ENCODE measurements around the gene KCNMA1.

KCNMA1 gene

DNA sequence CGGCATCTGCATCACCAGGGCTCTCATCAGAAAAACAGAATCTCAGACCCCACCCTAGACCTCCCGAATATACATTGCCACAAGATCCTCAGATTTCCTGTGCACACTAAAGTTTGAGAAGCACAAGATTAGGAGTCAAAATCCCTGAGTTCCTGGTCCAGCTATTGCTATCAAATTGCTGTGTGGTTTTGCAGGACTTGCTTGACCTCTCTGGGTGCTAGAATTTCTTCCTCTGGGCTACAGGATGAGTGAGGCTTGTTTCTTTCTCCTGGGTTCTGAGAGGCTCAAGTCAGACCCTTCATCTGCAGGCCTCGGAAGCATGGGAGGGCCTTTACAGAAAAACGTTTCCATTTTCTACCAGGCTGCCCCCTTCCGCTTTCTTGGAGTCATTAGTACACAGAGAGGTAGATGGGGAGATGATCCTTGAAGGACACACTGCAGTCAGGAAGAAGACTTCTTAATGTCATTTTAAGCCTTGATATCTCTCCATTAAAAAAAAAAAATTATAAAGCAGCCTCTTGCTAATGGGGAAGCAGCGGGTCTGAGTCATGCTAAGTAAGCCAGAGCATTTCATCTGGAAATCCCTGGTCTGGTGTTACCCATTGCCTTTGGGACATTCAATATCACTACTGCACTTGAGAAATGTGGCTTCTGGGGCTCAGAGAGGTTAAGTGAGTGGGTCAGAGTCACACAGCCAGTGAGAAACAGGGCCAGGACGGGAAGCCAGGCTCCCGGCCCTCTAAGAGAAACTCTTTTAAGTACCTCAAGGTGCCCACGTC lies 173.5 kb downstream of the KCNMA1 start:
- no peak overlapping the region for H3K27ac Mint-ChIP-seq
- no peaks in the 10 kb centered on the region for H3K9me3 Mint-ChIP-seq
- no peaks in the 10 kb centered on the region for H3K36me3 Mint-ChIP-seq
- H3K27me3 Mint-ChIP-seq, result peaks cover 9% of the 10 kb centered on the region
- H3K4me1 Mint-ChIP-seq, result no peaks in the 10 kb centered on the region
- no peak for ATAC-seq
- H3K4me3 Mint-ChIP-seq, result no peak overlapping the region

DNA sequence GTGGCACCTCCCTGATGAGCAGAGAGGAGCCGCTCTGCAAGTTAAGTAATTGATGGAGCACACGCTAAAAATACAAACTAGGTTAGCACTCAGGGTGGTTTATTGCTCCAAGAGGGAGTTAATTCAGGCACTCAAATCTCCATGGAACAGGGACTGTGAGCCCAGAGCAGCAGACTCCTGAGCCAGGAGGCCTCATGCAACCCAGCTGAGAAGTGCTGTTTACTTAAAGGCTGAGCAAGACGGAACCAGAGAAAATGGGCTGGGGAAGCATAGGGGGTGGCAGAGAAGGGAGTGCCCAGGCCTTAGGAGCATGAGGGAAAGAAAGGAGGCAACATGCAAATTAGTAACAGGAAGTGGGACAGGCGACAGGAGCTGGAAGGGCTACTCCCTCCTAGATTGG lies 174.1 kb downstream of the KCNMA1 start:
- no peaks in the 10 kb centered on the region for H3K36me3 Mint-ChIP-seq
- H3K27ac Mint-ChIP-seq, result no peak overlapping the region
- ATAC-seq, result no peak
- no peaks in the 10 kb centered on the region for H3K4me1 Mint-ChIP-seq
- H3K27me3 Mint-ChIP-seq, result peaks cover 9% of the 10 kb centered on the region
- H3K4me3 Mint-ChIP-seq, result no peak overlapping the region
- H3K9me3 Mint-ChIP-seq, result no peaks in the 10 kb centered on the region

DNA sequence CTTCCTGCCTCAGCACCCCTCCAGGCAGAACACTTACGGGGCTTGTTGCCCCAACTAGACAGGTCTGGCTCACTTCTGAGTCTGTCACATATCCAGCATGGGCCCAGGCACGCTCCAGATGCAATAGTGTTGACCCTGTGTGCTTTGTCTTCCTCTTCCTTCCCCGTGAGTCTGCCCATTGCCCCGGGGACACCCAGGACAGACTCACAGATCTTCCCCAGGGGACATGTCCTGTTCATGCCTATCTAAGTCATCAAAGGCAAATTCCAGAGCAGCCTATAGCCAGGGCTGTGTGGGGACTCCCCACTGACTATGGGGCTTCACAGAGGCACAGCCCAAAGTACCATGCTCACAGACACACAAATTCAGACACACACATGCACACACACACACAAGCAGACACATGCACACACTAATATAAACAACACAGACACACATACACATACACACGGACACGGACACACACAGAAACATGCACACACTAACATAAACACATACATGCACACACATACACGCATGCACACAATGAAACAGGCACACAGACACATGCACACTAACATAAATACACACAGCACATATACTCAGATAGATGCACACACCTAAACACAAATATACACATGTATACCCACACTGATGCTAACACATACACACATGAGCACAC lies 175.8 kb downstream of the KCNMA1 start:
- ATAC-seq, result no peak
- Mint-ChIP-seq H3K9me3 (no peaks in the 10 kb centered on the region), H3K4me1 (no peaks in the 10 kb centered on the region), H3K27ac (no peak overlapping the region), H3K4me3 (no peak overlapping the region), H3K36me3 (no peaks in the 10 kb centered on the region), H3K27me3 (peaks cover 9% of the 10 kb centered on the region)

DNA sequence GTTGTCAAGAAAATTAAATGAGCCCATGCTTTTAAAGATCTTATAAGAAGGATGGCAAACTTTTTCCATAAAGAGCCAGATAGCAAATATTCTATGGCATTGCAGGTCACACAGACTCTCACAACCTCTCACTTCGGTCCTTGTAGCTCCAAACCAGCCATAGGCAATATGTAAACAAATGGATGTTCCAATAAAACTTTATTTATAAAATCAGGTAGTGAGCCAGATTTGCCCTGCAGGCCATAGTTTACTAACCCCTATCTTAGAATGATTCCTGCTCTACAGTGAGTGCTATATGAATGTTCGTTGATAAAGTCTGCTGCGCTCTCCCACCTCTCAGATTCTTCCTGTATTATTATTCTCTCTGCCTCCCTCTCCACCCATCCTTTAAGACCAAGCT lies 177.7 kb downstream of the KCNMA1 start:
- H3K27ac Mint-ChIP-seq, result no peak overlapping the region
- H3K4me3 Mint-ChIP-seq, result no peak overlapping the region
- peaks cover 9% of the 10 kb centered on the region for H3K27me3 Mint-ChIP-seq
- no peak for ATAC-seq
- no peaks in the 10 kb centered on the region for H3K4me1 Mint-ChIP-seq
- H3K36me3 Mint-ChIP-seq, result no peaks in the 10 kb centered on the region
- no peaks in the 10 kb centered on the region for H3K9me3 Mint-ChIP-seq

DNA sequence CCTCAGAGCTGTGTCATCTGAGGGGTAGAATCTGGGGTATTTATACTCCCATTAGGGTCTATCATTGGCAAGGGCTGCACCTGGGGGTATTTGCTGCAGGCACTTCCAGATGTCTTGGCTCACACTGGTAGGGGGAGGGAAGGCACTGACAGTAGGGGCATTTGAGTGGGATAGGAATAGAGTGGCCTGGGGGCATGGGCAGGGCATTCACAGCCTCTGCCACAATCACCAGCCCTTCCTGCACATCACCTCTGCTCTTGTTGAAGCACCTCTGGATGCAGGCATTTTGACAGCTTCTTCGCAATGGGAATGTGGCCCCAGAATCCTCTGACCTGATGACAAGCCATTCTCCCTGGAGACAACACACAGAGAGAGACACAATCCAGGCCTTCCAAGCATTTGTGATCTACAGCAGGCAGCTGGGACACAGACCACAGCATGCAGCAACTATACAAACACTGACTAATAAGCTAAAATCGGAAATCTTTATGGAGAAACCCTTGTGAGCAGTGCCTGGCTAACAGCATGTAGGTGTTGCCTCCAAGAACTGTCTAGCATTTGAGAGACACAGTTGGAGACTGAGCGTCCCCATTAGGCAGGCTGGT lies 178.5 kb downstream of the KCNMA1 start:
- no peaks in the 10 kb centered on the region for H3K9me3 Mint-ChIP-seq
- H3K4me3 Mint-ChIP-seq, result no peak overlapping the region
- no peak for ATAC-seq
- no peaks in the 10 kb centered on the region for H3K4me1 Mint-ChIP-seq
- no peak overlapping the region for H3K27ac Mint-ChIP-seq
- H3K36me3 Mint-ChIP-seq, result no peaks in the 10 kb centered on the region
- H3K27me3 Mint-ChIP-seq, result peaks cover 9% of the 10 kb centered on the region

DNA sequence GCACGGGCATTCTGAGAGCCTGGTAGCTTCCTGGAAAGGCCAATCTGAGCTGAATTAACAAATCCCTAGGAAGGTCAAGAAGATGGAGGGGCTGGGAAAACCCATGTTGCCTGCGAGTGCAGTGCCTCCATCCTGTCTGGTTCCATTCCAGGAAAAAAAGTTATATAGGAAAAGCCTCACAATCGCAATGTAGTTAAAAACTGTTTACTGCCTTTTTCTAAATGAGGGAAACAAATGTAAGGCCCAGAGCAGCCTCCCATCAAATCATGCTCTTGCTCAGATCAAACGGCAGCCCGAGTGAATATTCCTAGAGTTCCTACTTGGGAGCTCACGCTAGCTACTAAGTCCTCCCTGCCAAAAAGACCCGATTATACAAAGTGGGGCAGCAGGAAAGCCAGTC lies 179.9 kb downstream of the KCNMA1 start:
- no peaks in the 10 kb centered on the region for H3K9me3 Mint-ChIP-seq
- H3K4me1 Mint-ChIP-seq, result no peaks in the 10 kb centered on the region
- no peak overlapping the region for H3K27ac Mint-ChIP-seq
- no peak for ATAC-seq
- H3K27me3 Mint-ChIP-seq, result peaks cover 9% of the 10 kb centered on the region
- H3K36me3 Mint-ChIP-seq, result no peaks in the 10 kb centered on the region
- H3K4me3 Mint-ChIP-seq, result no peak overlapping the region

DNA sequence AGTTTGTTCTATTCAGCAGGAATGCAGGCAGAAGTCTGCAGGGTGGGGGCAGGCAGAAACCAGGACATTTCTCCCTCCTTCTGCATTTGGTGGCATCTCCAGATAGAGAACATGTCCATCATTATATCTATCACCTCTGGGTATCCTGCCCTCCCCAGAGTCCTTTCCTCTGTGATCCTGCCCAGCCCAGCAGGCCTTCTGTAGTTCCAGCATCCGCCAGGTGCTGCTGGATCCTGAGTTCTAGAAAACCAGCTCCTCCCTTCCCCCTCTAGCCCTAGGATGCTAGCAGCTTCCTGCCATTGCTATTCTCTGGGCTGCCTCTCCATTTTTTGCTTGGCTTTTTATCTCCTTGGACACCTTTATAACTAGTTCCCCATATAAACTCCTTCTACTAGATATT lies 180.3 kb downstream of the KCNMA1 start:
- no peak overlapping the region for H3K27ac Mint-ChIP-seq
- peaks cover 9% of the 10 kb centered on the region for H3K27me3 Mint-ChIP-seq
- H3K4me1 Mint-ChIP-seq, result no peaks in the 10 kb centered on the region
- no peak for ATAC-seq
- H3K4me3 Mint-ChIP-seq, result no peak overlapping the region
- H3K9me3 Mint-ChIP-seq, result no peaks in the 10 kb centered on the region
- H3K36me3 Mint-ChIP-seq, result no peaks in the 10 kb centered on the region

DNA sequence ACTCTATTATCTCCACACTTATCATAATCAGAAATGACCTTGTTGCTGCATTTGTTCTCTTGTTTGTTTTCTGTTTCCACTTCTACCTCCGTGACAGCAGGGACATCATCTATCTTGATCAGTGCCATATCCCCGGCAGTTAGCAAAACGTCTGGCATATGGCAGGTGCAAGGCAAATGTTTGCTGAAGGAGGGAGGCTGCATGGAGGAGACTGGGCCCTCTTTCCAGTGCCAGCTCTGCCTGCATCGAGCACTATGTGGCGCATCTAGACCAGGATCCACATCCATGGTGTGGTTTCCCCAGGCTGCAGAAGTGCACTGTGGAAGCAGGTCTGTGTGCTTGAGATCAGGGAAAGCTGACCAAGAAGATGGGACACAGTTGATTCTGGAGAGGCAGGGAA lies 181.2 kb downstream of the KCNMA1 start:
- no peak for ATAC-seq
- H3K27ac Mint-ChIP-seq, result no peak overlapping the region
- peaks cover 9% of the 10 kb centered on the region for H3K27me3 Mint-ChIP-seq
- H3K4me3 Mint-ChIP-seq, result no peak overlapping the region
- no peaks in the 10 kb centered on the region for H3K36me3 Mint-ChIP-seq
- no peaks in the 10 kb centered on the region for H3K4me1 Mint-ChIP-seq
- no peaks in the 10 kb centered on the region for H3K9me3 Mint-ChIP-seq

DNA sequence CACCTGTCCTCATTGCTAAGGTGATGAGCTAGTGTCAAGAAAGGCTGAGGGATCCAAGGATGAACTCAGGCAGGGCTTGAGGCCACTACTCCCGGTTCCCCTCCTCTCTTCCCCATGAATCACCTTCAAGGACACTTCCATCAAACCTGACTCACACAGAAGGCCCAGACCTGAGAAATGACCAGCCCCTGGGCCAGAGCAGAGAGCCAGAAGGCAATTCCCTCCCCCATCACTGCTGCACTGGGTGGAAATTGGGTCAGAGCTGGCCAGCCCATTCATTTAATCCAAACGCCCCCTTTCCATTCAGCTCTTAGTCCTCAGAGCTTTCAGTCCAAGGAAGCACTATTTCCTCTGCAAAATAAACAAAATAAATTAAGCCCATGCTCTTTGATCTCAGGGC lies 182.0 kb downstream of the KCNMA1 start:
- no peak for ATAC-seq
- H3K27ac Mint-ChIP-seq, result no peak overlapping the region

DNA sequence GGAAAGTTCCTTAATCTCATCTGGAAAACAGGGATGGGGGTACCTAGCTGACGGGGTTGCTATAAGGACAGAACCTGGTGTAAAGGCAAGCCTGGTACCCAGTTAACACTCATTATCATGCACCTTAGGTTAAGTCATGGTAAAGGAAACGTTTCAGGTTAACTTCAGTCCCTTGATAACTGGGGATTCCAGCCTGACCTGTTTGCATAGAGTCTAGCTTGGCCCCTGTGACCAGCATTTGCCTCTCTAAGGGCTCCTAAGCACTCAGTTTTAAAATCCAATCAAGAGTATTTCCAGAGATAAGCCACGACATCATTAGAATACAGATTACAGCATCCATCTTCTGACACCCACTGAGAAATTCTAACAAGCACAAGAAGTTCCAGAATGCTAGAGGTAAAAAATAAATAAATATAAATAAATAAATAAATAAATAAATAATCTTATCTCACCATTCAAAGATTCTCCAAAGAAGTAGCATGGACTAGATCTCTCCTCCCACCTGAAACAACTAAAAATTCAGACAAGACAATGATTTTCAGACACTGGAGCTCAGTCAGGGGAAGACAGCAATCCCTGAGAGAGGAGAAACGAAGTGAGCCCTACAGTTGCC lies 184.6 kb downstream of the KCNMA1 start:
- ATAC-seq, result no peak
- Mint-ChIP-seq H3K4me1 (no peaks in the 10 kb centered on the region), H3K9me3 (no peaks in the 10 kb centered on the region)

More for the DNA sequence above, 182.0 kb downstream of the KCNMA1 start:
- Mint-ChIP-seq H3K4me3 (no peak overlapping the region), H3K9me3 (no peaks in the 10 kb centered on the region), H3K4me1 (no peaks in the 10 kb centered on the region), H3K36me3 (no peaks in the 10 kb centered on the region), H3K27me3 (peaks cover 9% of the 10 kb centered on the region)

DNA sequence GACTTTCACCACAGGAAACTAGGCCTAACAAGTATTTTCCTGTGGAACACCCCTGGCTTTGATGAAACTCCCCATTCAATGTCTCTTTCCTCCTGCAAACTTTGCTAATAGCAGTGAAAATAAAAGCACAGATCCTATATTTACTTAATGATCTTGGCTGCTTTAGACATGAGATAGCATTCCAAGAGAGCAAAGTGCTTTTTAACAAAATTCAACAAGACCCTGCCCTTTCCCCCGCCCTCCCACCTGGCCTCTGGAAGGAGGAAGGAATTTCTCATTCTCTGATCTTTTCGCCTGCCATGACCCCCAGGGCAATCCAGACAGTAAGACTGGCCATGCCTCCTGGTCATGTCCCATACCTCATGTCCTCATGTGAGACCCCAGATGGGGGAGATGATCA lies 185.7 kb downstream of the KCNMA1 start:
- Mint-ChIP-seq H3K27me3 (no peaks in the 10 kb centered on the region), H3K36me3 (no peaks in the 10 kb centered on the region), H3K27ac (no peak overlapping the region), H3K4me1 (no peaks in the 10 kb centered on the region), H3K9me3 (no peaks in the 10 kb centered on the region), H3K4me3 (no peak overlapping the region)
- ATAC-seq, result no peak

More for the DNA sequence above, 184.6 kb downstream of the KCNMA1 start:
- H3K4me3 Mint-ChIP-seq, result no peak overlapping the region
- no peaks in the 10 kb centered on the region for H3K36me3 Mint-ChIP-seq
- H3K27me3 Mint-ChIP-seq, result no peaks in the 10 kb centered on the region
- H3K27ac Mint-ChIP-seq, result no peak overlapping the region

DNA sequence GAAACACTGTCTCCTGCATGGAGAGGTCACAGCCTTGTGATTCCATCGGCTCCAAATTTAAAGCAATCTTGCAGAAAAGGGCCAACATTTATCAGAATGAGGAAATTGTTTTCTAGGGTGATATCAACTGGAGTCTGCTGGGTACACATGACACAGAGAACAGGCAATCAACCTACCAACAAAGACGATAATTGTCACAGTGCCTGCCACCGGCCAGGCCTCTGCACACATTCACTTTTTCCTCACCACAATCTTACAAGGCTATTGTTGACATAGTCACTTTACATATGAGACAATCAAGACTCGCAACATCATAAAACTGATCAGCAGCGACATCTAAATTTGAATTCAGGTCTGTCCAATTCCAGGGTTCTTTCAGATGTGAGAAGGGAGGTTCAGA lies 189.4 kb downstream of the KCNMA1 start:
- Mint-ChIP-seq H3K4me3 (no peak overlapping the region), H3K27me3 (no peaks in the 10 kb centered on the region), H3K27ac (no peak overlapping the region), H3K36me3 (no peaks in the 10 kb centered on the region), H3K9me3 (no peaks in the 10 kb centered on the region), H3K4me1 (no peaks in the 10 kb centered on the region)
- ATAC-seq, result no peak

DNA sequence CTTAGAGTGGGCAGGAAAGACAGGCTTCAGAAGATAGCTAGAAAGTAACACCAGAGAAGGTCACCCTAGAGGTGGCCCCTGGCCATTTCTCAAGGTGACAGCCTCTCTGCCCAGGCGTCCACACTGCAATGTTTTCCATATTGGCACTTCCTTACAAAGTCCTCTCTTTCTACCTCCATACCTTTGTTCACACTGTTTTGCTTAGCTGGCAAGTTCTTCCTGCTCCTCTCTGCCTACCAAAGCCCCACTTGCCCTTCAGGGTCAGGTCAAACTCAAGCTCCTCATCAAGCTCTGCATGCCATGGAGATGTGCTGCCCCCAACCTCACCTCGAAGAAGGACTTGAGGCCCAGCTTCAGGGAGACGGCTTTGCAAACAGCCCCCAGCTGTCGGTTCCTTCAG lies 190.9 kb downstream of the KCNMA1 start:
- H3K9me3 Mint-ChIP-seq, result no peaks in the 10 kb centered on the region
- ATAC-seq, result no peak
- no peak overlapping the region for H3K4me3 Mint-ChIP-seq
- H3K27ac Mint-ChIP-seq, result no peak overlapping the region
- H3K4me1 Mint-ChIP-seq, result no peaks in the 10 kb centered on the region
- H3K36me3 Mint-ChIP-seq, result no peaks in the 10 kb centered on the region
- H3K27me3 Mint-ChIP-seq, result no peaks in the 10 kb centered on the region

DNA sequence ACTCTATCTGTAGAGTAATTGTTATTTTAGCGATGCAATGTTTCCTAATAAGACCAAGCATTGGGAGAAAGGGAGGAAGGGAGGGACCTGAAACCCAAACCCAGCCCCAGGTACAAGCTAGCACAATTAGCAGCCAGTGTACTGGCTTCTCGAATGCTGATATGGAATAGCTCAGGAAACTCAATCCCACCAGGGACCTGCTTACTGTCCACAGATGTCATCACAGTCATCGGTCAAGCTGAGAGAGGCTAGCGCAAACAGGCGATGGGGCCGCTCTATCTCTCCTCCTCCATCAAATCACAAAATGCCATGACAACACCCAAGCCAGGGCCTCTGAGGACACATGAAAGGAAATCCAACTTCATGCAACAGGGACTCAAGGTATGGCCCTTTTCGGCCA lies 192.1 kb downstream of the KCNMA1 start:
- ATAC-seq, result no peak
- no peaks in the 10 kb centered on the region for H3K9me3 Mint-ChIP-seq
- H3K27me3 Mint-ChIP-seq, result no peaks in the 10 kb centered on the region
- H3K4me1 Mint-ChIP-seq, result no peaks in the 10 kb centered on the region
- H3K36me3 Mint-ChIP-seq, result no peaks in the 10 kb centered on the region
- no peak overlapping the region for H3K4me3 Mint-ChIP-seq
- H3K27ac Mint-ChIP-seq, result no peak overlapping the region

DNA sequence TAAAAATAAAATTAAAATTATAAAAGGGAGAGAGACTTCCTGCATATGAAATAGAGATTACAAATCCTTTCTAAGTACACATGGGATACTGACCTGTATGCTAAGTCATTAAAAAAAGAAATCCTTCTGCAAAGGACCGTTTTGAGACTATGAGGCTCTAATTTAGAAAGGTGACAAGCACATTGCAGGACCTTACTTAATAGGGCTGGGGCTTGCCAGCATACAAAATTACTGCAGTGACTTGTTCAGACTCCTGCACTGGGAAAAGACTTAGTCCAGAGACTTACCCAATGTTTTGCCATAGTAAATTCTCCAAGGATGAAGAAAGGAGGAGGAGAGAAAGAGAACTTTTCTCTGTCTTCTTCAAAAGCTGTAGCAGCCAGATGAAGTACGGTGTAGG lies 193.6 kb downstream of the KCNMA1 start:
- ATAC-seq, result no peak
- Mint-ChIP-seq H3K36me3 (no peaks in the 10 kb centered on the region), H3K4me1 (no peaks in the 10 kb centered on the region), H3K27me3 (no peaks in the 10 kb centered on the region), H3K9me3 (no peaks in the 10 kb centered on the region), H3K27ac (no peak overlapping the region), H3K4me3 (no peak overlapping the region)
